Measurements from ENCODE around the gene TMEM80.

- peak; percentile 29 for TF ChIP-seq EZH2 (IDR thresholded peaks at IDR 0.05)
- no peak for TF ChIP-seq CTCF (IDR thresholded peaks at IDR 0.05)
- TF ChIP-seq EZH2phosphoT487 (IDR thresholded peaks at IDR 0.05): peak; percentile 67
Measured at GRCh38 chr11:725624-726202, 30.1 kb downstream of the TMEM80 start.

All from neural progenitor cell (in vitro differentiated cells).